Measurements from ENCODE around the gene PLA2G2A.

Gene PLA2G2A

GRCh38 chr1:19967808-19968207 lies 11.6 kb downstream of the PLA2G2A start:
- no peaks in the 10 kb centered on the region for H3K9me3 ChIP-seq (replicated peaks in 1 of 2; ENCODE audit: control insufficient read depth in 2 of 2, insufficient read depth in 1 of 2, low read depth in 1 of 2, low read length in 2 of 2)
- H3K4me1 ChIP-seq (ENCODE audit: control insufficient read depth in 2 of 2, insufficient read depth in 1 of 2, low read depth in 1 of 2, low read length in 2 of 2), result no peaks in the 10 kb centered on the region
- no peak overlapping the region for H3K27ac ChIP-seq (replicated peaks; ENCODE audit: low read length)
- peaks cover 0 to 9% (median 0%) of the 10 kb centered on the region in 3 experiments for H3K27me3 ChIP-seq (ENCODE audit: control insufficient read depth in 3 of 3, insufficient read depth in 3 of 3, low read depth in 1 of 3, low read length in 3 of 3)
- H3K18ac ChIP-seq (ENCODE audit: low read length), result no peak overlapping the region
- H3K79me1 ChIP-seq (ENCODE audit: low read depth, low read length), result no peaks in the 10 kb centered on the region
- H3K36me3 ChIP-seq (replicated peaks in 1 of 2; ENCODE audit: control insufficient read depth in 2 of 2, insufficient read depth in 2 of 2, low read length in 2 of 2), result no peaks in the 10 kb centered on the region
- H3K4me2 ChIP-seq (ENCODE audit: insufficient read depth, low read length, poor library complexity, severe bottlenecking), result no peak overlapping the region
- H4K8ac ChIP-seq (ENCODE audit: low read depth, low read length), result no peak overlapping the region
- no peak overlapping the region for H4K91ac ChIP-seq (ENCODE audit: low read depth, low read length, poor library complexity)
- no peak overlapping the region for H2BK120ac ChIP-seq (ENCODE audit: low read depth, low read length)
- WGBS, 2 donors (ENCODE audit: extremely low coverage in 2 of 2, insufficient read length in 2 of 2, insufficient replicate concordance in 1 of 2), result no CpG with 5 or more reads among the region's 9 CpGs
- H2BK15ac ChIP-seq (ENCODE audit: low read length), result no peak overlapping the region
- no peak overlapping the region for H3K4me3 ChIP-seq (ENCODE audit: low read length in 2 of 2)
- H3K23ac ChIP-seq (ENCODE audit: low read depth, low read length, poor library complexity), result no peak overlapping the region
- DNase-seq (ENCODE audit: low spot score), result no peak
- no peak overlapping the region for H3K4ac ChIP-seq (ENCODE audit: low read length)
- no peak overlapping the region for H2BK5ac ChIP-seq (ENCODE audit: low read length)
- no peak overlapping the region for H2BK12ac ChIP-seq (ENCODE audit: low read length)
- no peak overlapping the region for H3K14ac ChIP-seq (ENCODE audit: low read length)
- H3K9ac ChIP-seq (ENCODE audit: low read depth, low read length, poor library complexity), result no peak overlapping the region
- H2AFZ ChIP-seq (ENCODE audit: low read length), result no peak overlapping the region
- no peak overlapping the region for H2AK5ac ChIP-seq (ENCODE audit: low read depth, low read length)

- Histone ChIP-seq H3K9me3 (replicated peaks in 1 of 2; ENCODE audit: control insufficient read depth in 2 of 2, insufficient read depth in 1 of 2, low read depth in 1 of 2, low read length in 2 of 2) (peaks cover 0 to 2% of the 10 kb centered on the region in 2 donors), H2BK120ac (ENCODE audit: low read depth, low read length) (no peak overlapping the region), H3K23ac (ENCODE audit: low read depth, low read length, poor library complexity) (no peak overlapping the region), H3K4me2 (ENCODE audit: insufficient read depth, low read length, poor library complexity, severe bottlenecking) (no peak overlapping the region), H2BK15ac (ENCODE audit: low read length) (no peak overlapping the region), H3K4me3 (ENCODE audit: low read length in 2 of 2) (no peak overlapping the region), H3K36me3 (replicated peaks in 1 of 2; ENCODE audit: control insufficient read depth in 2 of 2, insufficient read depth in 2 of 2, low read length in 2 of 2) (no peaks in the 10 kb centered on the region), H3K27ac (replicated peaks; ENCODE audit: low read length) (no peak overlapping the region), H3K14ac (ENCODE audit: low read length) (no peak overlapping the region), H3K4ac (ENCODE audit: low read length) (no peak overlapping the region), H3K27me3 (ENCODE audit: control insufficient read depth in 3 of 3, insufficient read depth in 3 of 3, low read depth in 1 of 3, low read length in 3 of 3) (peaks cover 0 to 7% (median 0%) of the 10 kb centered on the region in 3 experiments), H3K79me1 (ENCODE audit: low read depth, low read length) (no peaks in the 10 kb centered on the region), H2BK12ac (ENCODE audit: low read length) (no peak overlapping the region), H4K8ac (ENCODE audit: low read depth, low read length) (no peak overlapping the region), H3K4me1 (ENCODE audit: control insufficient read depth in 2 of 2, insufficient read depth in 1 of 2, low read depth in 1 of 2, low read length in 2 of 2) (no peaks in the 10 kb centered on the region), H2AK5ac (ENCODE audit: low read depth, low read length) (no peak overlapping the region), H2BK5ac (ENCODE audit: low read length) (no peak overlapping the region), H3K18ac (ENCODE audit: low read length) (no peak overlapping the region), H4K91ac (ENCODE audit: low read depth, low read length, poor library complexity) (no peak overlapping the region), H3K9ac (ENCODE audit: low read depth, low read length, poor library complexity) (no peak overlapping the region), H2AFZ (ENCODE audit: low read length) (no peak overlapping the region)
- DNase-seq (ENCODE audit: low spot score), result no peak
- whole genome bisulfite sequencing, 2 donors (ENCODE audit: extremely low coverage in 2 of 2, insufficient read length in 2 of 2, insufficient replicate concordance in 1 of 2), result no CpG with 5 or more reads among the region's 2 CpGs
Measured at GRCh38 chr1:19964542-19964941, 14.9 kb downstream of the PLA2G2A start.

GRCh38 chr1:19963636-19964035 lies 15.8 kb downstream of the PLA2G2A start:
- H3K27ac ChIP-seq (replicated peaks; ENCODE audit: low read length), result no peak overlapping the region
- no peak for DNase-seq (ENCODE audit: low spot score)
- no peaks in the 10 kb centered on the region for H3K36me3 ChIP-seq (replicated peaks in 1 of 2; ENCODE audit: control insufficient read depth in 2 of 2, insufficient read depth in 2 of 2, low read length in 2 of 2)
- H4K91ac ChIP-seq (ENCODE audit: low read depth, low read length, poor library complexity), result no peak overlapping the region
- H3K4ac ChIP-seq (ENCODE audit: low read length), result no peak overlapping the region
- peaks cover 0 to 2% of the 10 kb centered on the region in 2 donors for H3K9me3 ChIP-seq (replicated peaks in 1 of 2; ENCODE audit: control insufficient read depth in 2 of 2, insufficient read depth in 1 of 2, low read depth in 1 of 2, low read length in 2 of 2)
- no peaks in the 10 kb centered on the region for H3K4me1 ChIP-seq (ENCODE audit: control insufficient read depth in 2 of 2, insufficient read depth in 1 of 2, low read depth in 1 of 2, low read length in 2 of 2)
- H3K27me3 ChIP-seq (ENCODE audit: control insufficient read depth in 3 of 3, insufficient read depth in 3 of 3, low read depth in 1 of 3, low read length in 3 of 3), result peaks cover 0 to 7% (median 0%) of the 10 kb centered on the region in 3 experiments
- H3K18ac ChIP-seq (ENCODE audit: low read length), result no peak overlapping the region
- no peak overlapping the region for H2BK15ac ChIP-seq (ENCODE audit: low read length)
- no peak overlapping the region for H2BK120ac ChIP-seq (ENCODE audit: low read depth, low read length)
- H2AK5ac ChIP-seq (ENCODE audit: low read depth, low read length), result no peak overlapping the region
- H2BK12ac ChIP-seq (ENCODE audit: low read length), result no peak overlapping the region
- no peak overlapping the region for H4K8ac ChIP-seq (ENCODE audit: low read depth, low read length)
- H2BK5ac ChIP-seq (ENCODE audit: low read length), result no peak overlapping the region
- H2AFZ ChIP-seq (ENCODE audit: low read length), result no peak overlapping the region
- H3K23ac ChIP-seq (ENCODE audit: low read depth, low read length, poor library complexity), result no peak overlapping the region
- no peak overlapping the region for H3K14ac ChIP-seq (ENCODE audit: low read length)
- H3K4me2 ChIP-seq (ENCODE audit: insufficient read depth, low read length, poor library complexity, severe bottlenecking), result no peak overlapping the region
- no peak overlapping the region for H3K9ac ChIP-seq (ENCODE audit: low read depth, low read length, poor library complexity)
- no CpG with 5 or more reads among the region's 4 CpGs for WGBS, 2 donors (ENCODE audit: extremely low coverage in 2 of 2, insufficient read length in 2 of 2, insufficient replicate concordance in 1 of 2)
- H3K4me3 ChIP-seq (ENCODE audit: low read length in 2 of 2), result no peak overlapping the region
- H3K79me1 ChIP-seq (ENCODE audit: low read depth, low read length), result no peaks in the 10 kb centered on the region

- H4K8ac ChIP-seq (ENCODE audit: low read depth, low read length), result no peak overlapping the region
- no peak overlapping the region for H2AK5ac ChIP-seq (ENCODE audit: low read depth, low read length)
- no peak overlapping the region for H3K4me2 ChIP-seq (ENCODE audit: insufficient read depth, low read length, poor library complexity, severe bottlenecking)
- H3K23ac ChIP-seq (ENCODE audit: low read depth, low read length, poor library complexity), result no peak overlapping the region
- H4K91ac ChIP-seq (ENCODE audit: low read depth, low read length, poor library complexity), result no peak overlapping the region
- H2BK12ac ChIP-seq (ENCODE audit: low read length), result no peak overlapping the region
- H2AFZ ChIP-seq (ENCODE audit: low read length), result no peak overlapping the region
- H3K9ac ChIP-seq (ENCODE audit: low read depth, low read length, poor library complexity), result no peak overlapping the region
- H2BK5ac ChIP-seq (ENCODE audit: low read length), result no peak overlapping the region
- no peak overlapping the region for H3K18ac ChIP-seq (ENCODE audit: low read length)
- DNase-seq (ENCODE audit: low spot score), result no peak
- H3K27ac ChIP-seq (replicated peaks; ENCODE audit: low read length), result no peak overlapping the region
- no peak overlapping the region for H3K14ac ChIP-seq (ENCODE audit: low read length)
- no peak overlapping the region for H3K4me3 ChIP-seq (ENCODE audit: low read length in 2 of 2)
- no peak overlapping the region for H3K4ac ChIP-seq (ENCODE audit: low read length)
- peaks cover 0 to 7% (median 0%) of the 10 kb centered on the region in 3 experiments for H3K27me3 ChIP-seq (ENCODE audit: control insufficient read depth in 3 of 3, insufficient read depth in 3 of 3, low read depth in 1 of 3, low read length in 3 of 3)
- no peak overlapping the region for H2BK15ac ChIP-seq (ENCODE audit: low read length)
- no peaks in the 10 kb centered on the region for H3K36me3 ChIP-seq (replicated peaks in 1 of 2; ENCODE audit: control insufficient read depth in 2 of 2, insufficient read depth in 2 of 2, low read length in 2 of 2)
- H2BK120ac ChIP-seq (ENCODE audit: low read depth, low read length), result no peak overlapping the region
- no peaks in the 10 kb centered on the region for H3K4me1 ChIP-seq (ENCODE audit: control insufficient read depth in 2 of 2, insufficient read depth in 1 of 2, low read depth in 1 of 2, low read length in 2 of 2)
- WGBS, 2 donors (ENCODE audit: extremely low coverage in 2 of 2, insufficient read length in 2 of 2, insufficient replicate concordance in 1 of 2), result no CpG with 5 or more reads among the region's 5 CpGs
- H3K9me3 ChIP-seq (replicated peaks in 1 of 2; ENCODE audit: control insufficient read depth in 2 of 2, insufficient read depth in 1 of 2, low read depth in 1 of 2, low read length in 2 of 2), result peaks cover 0 to 2% of the 10 kb centered on the region in 2 donors
- H3K79me1 ChIP-seq (ENCODE audit: low read depth, low read length), result no peaks in the 10 kb centered on the region
Measured at GRCh38 chr1:19960591-19960990, 18.8 kb downstream of the PLA2G2A start.
